Trophoblast cell (in vitro differentiated cells and primary cell): ENCODE measurements around the gene ZNF277.
A peak's percentile ranks its signal among the peaks of the same experiment; 100 is the strongest.

ENCODE experiments used
- DNase-seq, 2 donors: peaks; one replicate each; pipeline ENCODE4 v3.0.0-alpha.2; 2016
- H2AFZ ChIP-seq: 2 replicates; pipeline ENCODE4 v1.6.1; 2013; ENCODE audit warnings: low read length, moderate library complexity, mild to moderate bottlenecking; ENCODE audit not compliant: insufficient read depth, poor library complexity
- H2AK5ac ChIP-seq: 2 replicates; pipeline ENCODE4 v1.6.1; 2013; ENCODE audit warnings: mild to moderate bottlenecking, low read length
- H2BK120ac ChIP-seq: 2 replicates; pipeline ENCODE4 v1.6.1; 2013; ENCODE audit warnings: low read length, mild to moderate bottlenecking, moderate library complexity; ENCODE audit not compliant: insufficient read depth, poor library complexity
- H2BK12ac ChIP-seq: 2 replicates; pipeline ENCODE4 v1.6.1; 2013; ENCODE audit warnings: mild to moderate bottlenecking, low read length, moderate library complexity
- H2BK5ac ChIP-seq: 2 replicates; pipeline ENCODE4 v1.6.1; 2013; ENCODE audit warnings: low read length, low read depth, moderate library complexity, mild to moderate bottlenecking; ENCODE audit not compliant: poor library complexity
- H3K14ac ChIP-seq: 2 replicates; pipeline ENCODE4 v1.6.1; 2013; ENCODE audit warnings: mild to moderate bottlenecking, low read length
- H3K18ac ChIP-seq: 2 replicates; pipeline ENCODE4 v1.6.1; 2013; ENCODE audit warnings: mild to moderate bottlenecking, low read length
- H3K23ac ChIP-seq: 2 replicates; pipeline ENCODE4 v1.6.1; 2013; ENCODE audit warnings: low read length
- H3K27ac ChIP-seq: 2 replicates; pipeline ENCODE4 v1.5.1; 2013; ENCODE audit warnings: low read depth, mild to moderate bottlenecking, inconsistent platforms, low read length, moderate library complexity
- H3K27me3 ChIP-seq: 2 replicates; pipeline ENCODE4 v1.6.1; 2013; ENCODE audit warnings: inconsistent platforms, mild to moderate bottlenecking, low read length, moderate library complexity; ENCODE audit not compliant: insufficient read depth
- H3K36me3 ChIP-seq, 2 experiments: 1 replicate in 1 of 2; 2 replicates in 1 of 2; pipeline ENCODE4 v1.6.1; 2013; ENCODE audit warnings: low read length in 2 of 2, mild to moderate bottlenecking in 2 of 2, moderate library complexity in 1 of 2; ENCODE audit not compliant: insufficient read depth in 2 of 2, control insufficient read depth in 1 of 2
- H3K4ac ChIP-seq: 2 replicates; pipeline ENCODE4 v1.6.1; 2013; ENCODE audit warnings: low read depth, mild to moderate bottlenecking, low read length, moderate library complexity
- H3K4me1 ChIP-seq, 2 experiments: 1 replicate in 1 of 2; 2 replicates in 1 of 2; pipeline ENCODE4 v1.6.1; 2013; ENCODE audit warnings: low read length in 2 of 2, mild to moderate bottlenecking in 2 of 2, moderate library complexity in 1 of 2; ENCODE audit not compliant: insufficient read depth in 2 of 2, control insufficient read depth in 1 of 2
- H3K4me2 ChIP-seq: 2 replicates; pipeline ENCODE4 v1.6.1; 2013; ENCODE audit warnings: inconsistent platforms, mild to moderate bottlenecking, low read length, moderate library complexity
- H3K4me3 ChIP-seq: 2 replicates; pipeline ENCODE4 v1.5.1; 2013; ENCODE audit warnings: mild to moderate bottlenecking, low read depth, low read length, inconsistent platforms
- H3K79me1 ChIP-seq: one replicate; pipeline ENCODE4 v1.6.1; 2013; ENCODE audit warnings: low read length
- H3K79me2 ChIP-seq: 2 replicates; pipeline ENCODE4 v1.6.1; 2013; ENCODE audit warnings: low read length, mild to moderate bottlenecking; ENCODE audit not compliant: control insufficient read depth, insufficient read depth, poor library complexity
- H3K9ac ChIP-seq: 2 replicates; pipeline ENCODE4 v1.6.1; 2013; ENCODE audit warnings: mild to moderate bottlenecking, low read length
- H3K9me3 ChIP-seq: 2 replicates; pipeline ENCODE4 v1.6.1; 2013; ENCODE audit warnings: low read depth, mild to moderate bottlenecking, control low read depth, inconsistent platforms, low read length; ENCODE audit not compliant: insufficient read depth
- H4K12ac ChIP-seq: 2 replicates; pipeline ENCODE4 v1.6.1; 2013; ENCODE audit warnings: low read depth, mild to moderate bottlenecking, low read length, moderate library complexity
- H4K8ac ChIP-seq: 2 replicates; pipeline ENCODE4 v1.6.1; 2013; ENCODE audit warnings: low read depth, mild to moderate bottlenecking, low read length, moderate library complexity
- H4K91ac ChIP-seq: one replicate; pipeline ENCODE4 v1.6.1; 2013; ENCODE audit warnings: low read depth, mild to moderate bottlenecking, low read length, moderate library complexity
- WGBS: extraction: QIAGEN DNeasy Blood & Tissue Kit; methylation state at CpG from one replicate; pipeline ENCODE4 v1.1.7; 2013; ENCODE audit warnings: missing lambda C conversion rate; ENCODE audit not compliant: insufficient read length, insufficient coverage; ENCODE audit errors: extremely low coverage; 5-methylcytosine and 5-hydroxymethylcytosine counted together

The ZNF277 gene

DNA sequence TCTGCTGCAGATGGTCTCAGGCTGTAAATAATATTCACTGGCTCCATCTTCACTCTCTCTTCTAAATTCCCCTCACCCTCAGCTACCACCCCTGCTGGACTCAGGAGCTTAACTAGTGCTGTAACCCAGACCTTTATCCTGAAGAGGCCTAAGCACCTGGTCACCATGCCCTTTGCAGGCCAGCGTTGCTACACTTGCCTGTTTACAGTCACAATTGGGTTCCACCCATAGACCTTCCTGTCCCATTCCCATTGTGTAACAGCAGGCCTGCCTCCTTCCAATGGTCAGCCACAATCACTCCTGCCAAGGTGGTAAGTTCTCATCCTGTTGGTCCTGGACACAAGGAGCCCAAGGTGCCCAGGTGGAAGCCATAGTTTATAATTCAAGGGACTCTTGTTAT lies 157.9 kb downstream of the ZNF277 start:
- Histone ChIP-seq H4K12ac (no peak overlapping the region), H3K36me3 (no peaks in the 10 kb centered on the region), H2BK5ac (no peak overlapping the region), H3K18ac (no peak overlapping the region), H3K9ac (peak overlapping the region; percentile 42), H3K4ac (no peak overlapping the region), H3K4me2 (no peak overlapping the region), H3K79me2 (no peaks in the 10 kb centered on the region), H3K9me3 (no peaks in the 10 kb centered on the region), H2AK5ac (no peak overlapping the region), H3K14ac (no peak overlapping the region), H3K23ac (no peak overlapping the region), H2BK120ac (no peak overlapping the region), H3K79me1 (no peaks in the 10 kb centered on the region), H4K8ac (no peak overlapping the region), H3K27me3 (no peaks in the 10 kb centered on the region), H3K4me3 (peak overlapping the region; percentile 18), H4K91ac (no peak overlapping the region), H3K27ac (no peak overlapping the region), H2BK12ac (no peak overlapping the region), H3K4me1 (peaks cover 0 to 2% of the 10 kb centered on the region in 2 experiments), H2AFZ (no peak overlapping the region)
- no peak for DNase-seq
- WGBS: no CpG with 5 or more reads among the region's 1 CpG

DNA sequence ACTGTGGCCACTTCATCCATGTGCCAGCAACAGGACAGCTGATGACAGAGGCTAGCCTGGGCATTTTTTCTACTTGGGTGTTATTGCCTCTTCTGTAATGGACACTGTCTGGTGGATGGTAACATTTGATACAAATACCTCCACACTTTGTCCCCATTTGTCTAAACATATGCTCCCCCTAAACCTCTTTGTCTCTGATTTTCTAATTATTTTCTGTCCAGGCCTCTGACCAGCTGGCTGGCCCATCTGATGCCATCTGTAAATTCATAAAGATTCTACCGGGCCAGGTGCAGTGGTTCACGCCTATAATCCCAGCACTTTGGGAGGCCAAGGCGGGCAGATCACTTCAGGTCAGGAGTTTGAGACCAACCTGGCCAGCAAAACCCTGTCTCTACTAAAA lies 159.1 kb downstream of the ZNF277 start:
- Histone ChIP-seq H4K91ac (no peak overlapping the region), H3K79me2 (no peaks in the 10 kb centered on the region), H3K4me2 (no peak overlapping the region), H2BK12ac (no peak overlapping the region), H3K18ac (no peak overlapping the region), H3K27me3 (no peaks in the 10 kb centered on the region), H3K4me3 (no peak overlapping the region), H2AFZ (no peak overlapping the region), H2BK120ac (no peak overlapping the region), H3K23ac (no peak overlapping the region), H2BK5ac (no peak overlapping the region), H3K4me1 (peaks cover 0 to 2% of the 10 kb centered on the region in 2 experiments), H3K9ac (no peak overlapping the region), H3K79me1 (no peaks in the 10 kb centered on the region), H3K9me3 (no peaks in the 10 kb centered on the region), H3K4ac (no peak overlapping the region), H4K8ac (no peak overlapping the region), H3K36me3 (no peaks in the 10 kb centered on the region), H3K27ac (no peak overlapping the region), H4K12ac (no peak overlapping the region), H2AK5ac (no peak overlapping the region), H3K14ac (no peak overlapping the region)
- WGBS: no CpG with 5 or more reads among the region's 3 CpGs
- no peak for DNase-seq

DNA sequence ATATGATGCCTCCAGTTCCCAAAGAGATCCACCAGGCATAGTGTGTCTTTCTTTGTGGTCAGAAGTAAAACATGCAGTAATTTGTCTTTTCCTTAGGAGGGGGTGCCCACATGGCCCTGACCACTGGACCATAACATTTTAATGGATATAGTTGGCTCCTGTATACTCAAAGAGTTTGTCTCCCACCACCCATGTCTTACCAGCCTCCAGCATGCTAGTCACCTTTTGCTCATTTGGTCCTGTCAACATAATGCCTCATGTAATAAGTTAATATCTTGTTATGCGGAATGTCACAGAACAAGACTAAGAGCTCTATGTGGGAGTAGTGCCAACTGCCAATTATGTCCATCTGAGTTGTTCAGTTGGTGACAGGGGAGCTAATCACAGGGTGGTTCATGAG lies 160.4 kb downstream of the ZNF277 start:
- Histone ChIP-seq H3K9me3 (no peaks in the 10 kb centered on the region), H2BK12ac (no peak overlapping the region), H2AFZ (no peak overlapping the region), H3K4me1 (peaks cover 0 to 1% of the 10 kb centered on the region in 2 experiments), H3K4me3 (no peak overlapping the region), H3K14ac (no peak overlapping the region), H3K27ac (no peak overlapping the region), H3K4ac (no peak overlapping the region), H3K9ac (no peak overlapping the region), H2BK120ac (no peak overlapping the region), H4K8ac (no peak overlapping the region), H3K4me2 (no peak overlapping the region), H3K79me1 (no peaks in the 10 kb centered on the region), H3K27me3 (no peaks in the 10 kb centered on the region), H4K12ac (no peak overlapping the region), H3K79me2 (no peaks in the 10 kb centered on the region), H2AK5ac (no peak overlapping the region), H2BK5ac (no peak overlapping the region), H3K36me3 (no peaks in the 10 kb centered on the region), H3K23ac (no peak overlapping the region), H3K18ac (no peak overlapping the region), H4K91ac (no peak overlapping the region)
- no peak for DNase-seq
- whole genome bisulfite sequencing: no CpG with 5 or more reads among the region's 1 CpG

DNA sequence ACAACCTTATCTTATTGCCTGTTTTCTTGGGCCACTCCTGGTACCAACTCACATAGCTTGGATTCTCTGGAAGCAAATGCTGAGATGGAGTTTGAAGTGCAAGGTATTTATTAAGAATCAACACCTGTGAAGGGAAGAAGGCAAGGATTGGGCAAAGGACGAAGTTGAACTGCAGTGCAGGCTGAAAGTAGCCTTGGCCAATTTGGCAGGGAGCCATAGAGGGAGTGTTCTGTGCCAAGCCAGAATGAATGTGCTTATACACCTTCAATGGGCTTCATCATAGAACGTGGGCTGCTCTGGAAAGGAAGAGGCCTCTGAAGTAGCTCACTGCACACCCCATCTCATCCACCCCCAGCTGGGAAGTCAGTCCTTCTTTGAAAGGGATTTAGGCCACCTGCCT lies 163.9 kb downstream of the ZNF277 start:
- no peaks in the 10 kb centered on the region for H3K36me3 ChIP-seq
- no peak overlapping the region for H2BK12ac ChIP-seq
- H3K9me3 ChIP-seq: no peaks in the 10 kb centered on the region
- H3K18ac ChIP-seq: no peak overlapping the region
- no peak overlapping the region for H4K8ac ChIP-seq
- no peak for DNase-seq
- H3K27ac ChIP-seq: no peak overlapping the region
- H2BK5ac ChIP-seq: no peak overlapping the region
- H3K9ac ChIP-seq: no peak overlapping the region
- H4K91ac ChIP-seq: no peak overlapping the region
- no peak overlapping the region for H3K4me2 ChIP-seq
- H3K23ac ChIP-seq: no peak overlapping the region
- no peaks in the 10 kb centered on the region for H3K4me1 ChIP-seq
- H4K12ac ChIP-seq: no peak overlapping the region
- H2AFZ ChIP-seq: no peak overlapping the region
- H2BK120ac ChIP-seq: no peak overlapping the region
- H2AK5ac ChIP-seq: no peak overlapping the region
- H3K4me3 ChIP-seq: no peak overlapping the region
- H3K79me2 ChIP-seq: no peaks in the 10 kb centered on the region
- no peaks in the 10 kb centered on the region for H3K27me3 ChIP-seq
- no CpG with 5 or more reads among the region's 2 CpGs for WGBS
- H3K4ac ChIP-seq: no peak overlapping the region
- H3K14ac ChIP-seq: no peak overlapping the region
- no peaks in the 10 kb centered on the region for H3K79me1 ChIP-seq
